ENCODE measurements around the gene MACROH2A1.

DNA sequence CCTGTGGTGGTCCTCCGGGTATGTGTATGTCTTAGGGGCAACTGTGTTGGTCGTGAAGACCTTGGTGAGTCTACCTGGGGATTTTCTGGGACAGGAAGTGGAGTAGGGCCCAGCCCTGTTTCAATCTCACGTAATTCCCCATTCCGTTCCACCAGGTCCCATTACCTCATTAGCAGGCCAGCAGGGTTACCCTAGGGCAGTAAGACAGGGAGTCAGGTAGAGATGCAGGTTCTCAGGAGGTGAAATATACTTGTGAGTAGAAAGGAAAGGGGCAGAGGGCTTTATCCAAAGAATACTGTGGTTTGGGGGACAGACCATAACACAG, 56.5 kb downstream of the MACROH2A1 start:
- no peak for TF ChIP-seq EP300 (IDR thresholded peaks at IDR 0.05)
- TF ChIP-seq POLR2A (IDR thresholded peaks at IDR 0.05), result no peak
